Activated CD4-positive, alpha-beta T cell treated with anti-CD3 and anti-CD28 coated beads, Interleukin-2, amount 50 U/mL, for 24 hours (primary cell): ENCODE measurements around the gene GPT2.
"Not testable (repeated sequence)": the region's sequence is repeated elsewhere in the genome, so short reads cannot be mapped to it uniquely, and the experiment has no call there.

Experiments used
- DNase-seq, 2 donors: peaks; one replicate each; pipeline ENCODE4 v3.0.0-alpha.2; 2020; ENCODE audit warnings: low read depth in 1 of 2, low spot score in 1 of 2

The GPT2 gene

GRCh38 chr16:46862555-46863447, 21.4 kb upstream of the GPT2 start:
- DNase-seq: no peak

- no peak for DNase-seq
These were observed 17.9 kb upstream of the GPT2 start for GRCh38 chr16:46866286-46866685.

- not testable (repeated sequence) for DNase-seq
These were observed 16.7 kb upstream of the GPT2 start for GRCh38 chr16:46867486-46867885.

- DNase-seq: not testable (repeated sequence)
These were observed 15.3 kb upstream of the GPT2 start for GRCh38 chr16:46868891-46869290.

GRCh38 chr16:46871597-46871996, 12.6 kb upstream of the GPT2 start:
- DNase-seq: no peak

- no peak for DNase-seq
These were observed 11.0 kb upstream of the GPT2 start for GRCh38 chr16:46873201-46873600.

- DNase-seq: no peak
These were observed 8.9 kb upstream of the GPT2 start for GRCh38 chr16:46875243-46875642.

- no peak for DNase-seq
These were observed 1.7 kb upstream of the GPT2 start for GRCh38 chr16:46882304-46882939.

GRCh38 chr16:46882940-46883307, 1.2 kb upstream of the GPT2 start:
- no peak for DNase-seq

- DNase-seq: no peak
These were observed 841 bp upstream of the GPT2 start for GRCh38 chr16:46883353-46883689.

GRCh38 chr16:46884513-46885293, 541 bp downstream of the GPT2 start:
- no peak for DNase-seq

- DNase-seq: no peak
These were observed 2.0 kb downstream of the GPT2 start for GRCh38 chr16:46885960-46886763.

- DNase-seq: no peak
These were observed 2.8 kb downstream of the GPT2 start for GRCh38 chr16:46886764-46887523.

GRCh38 chr16:46887524-46887854, 3.3 kb downstream of the GPT2 start:
- no peak for DNase-seq

GRCh38 chr16:46889245-46889941, 5.2 kb downstream of the GPT2 start:
- DNase-seq: no peak

GRCh38 chr16:46889942-46890300, 5.8 kb downstream of the GPT2 start:
- DNase-seq: no peak

- DNase-seq: no peak
These were observed 7.7 kb downstream of the GPT2 start for GRCh38 chr16:46891910-46892309.

- no peak for DNase-seq
These were observed 10.0 kb downstream of the GPT2 start for GRCh38 chr16:46894036-46894672.
